ENCODE measurements around the gene RMI2.

Gene RMI2

GRCh38 chr16:11310634-11310977 is 34.7 kb upstream of the RMI2 start:
- no peak for DNase-seq

- DNase-seq: no peak
Observed at GRCh38 chr16:11310997-11311561, 34.2 kb upstream of the RMI2 start.

DNA sequence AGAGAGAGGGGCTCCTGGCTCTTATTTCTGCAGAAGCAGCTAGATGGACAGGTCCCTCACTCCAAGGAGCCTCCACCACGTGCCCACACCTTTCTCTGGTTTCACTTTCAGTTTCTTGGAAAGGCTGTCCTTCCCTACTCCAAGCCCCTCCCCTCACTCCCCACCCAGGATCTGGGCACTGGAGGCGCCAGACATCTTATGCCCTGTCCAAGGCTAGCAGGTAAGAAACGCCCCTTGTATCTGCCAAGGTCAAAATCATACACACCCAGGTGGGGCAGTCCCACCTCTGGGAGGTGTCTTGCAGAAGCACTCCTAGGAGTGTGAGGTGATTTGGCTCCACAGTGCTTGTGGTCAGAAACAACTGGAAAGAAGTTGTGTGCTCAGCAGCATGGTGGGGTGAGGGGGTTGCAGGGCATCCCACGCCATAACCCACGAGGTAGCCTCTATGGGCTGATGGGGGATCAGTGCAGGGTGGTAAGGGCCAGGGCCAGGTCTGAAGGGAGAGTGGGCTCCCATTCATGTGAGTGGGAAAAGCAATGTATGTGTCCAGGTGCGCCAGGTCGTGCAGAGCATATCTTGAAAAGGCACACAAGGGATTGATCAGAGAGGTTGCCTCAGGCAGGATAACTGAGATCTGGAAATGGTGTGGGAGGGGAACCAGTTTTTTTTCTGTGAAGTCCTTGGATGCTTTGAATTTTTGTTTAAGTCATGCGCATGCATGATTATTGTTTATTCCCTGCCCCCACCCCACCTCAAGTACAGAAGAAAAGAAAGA is 32.4 kb upstream of the RMI2 start:
- peak; percentile 77 for DNase-seq

DNA sequence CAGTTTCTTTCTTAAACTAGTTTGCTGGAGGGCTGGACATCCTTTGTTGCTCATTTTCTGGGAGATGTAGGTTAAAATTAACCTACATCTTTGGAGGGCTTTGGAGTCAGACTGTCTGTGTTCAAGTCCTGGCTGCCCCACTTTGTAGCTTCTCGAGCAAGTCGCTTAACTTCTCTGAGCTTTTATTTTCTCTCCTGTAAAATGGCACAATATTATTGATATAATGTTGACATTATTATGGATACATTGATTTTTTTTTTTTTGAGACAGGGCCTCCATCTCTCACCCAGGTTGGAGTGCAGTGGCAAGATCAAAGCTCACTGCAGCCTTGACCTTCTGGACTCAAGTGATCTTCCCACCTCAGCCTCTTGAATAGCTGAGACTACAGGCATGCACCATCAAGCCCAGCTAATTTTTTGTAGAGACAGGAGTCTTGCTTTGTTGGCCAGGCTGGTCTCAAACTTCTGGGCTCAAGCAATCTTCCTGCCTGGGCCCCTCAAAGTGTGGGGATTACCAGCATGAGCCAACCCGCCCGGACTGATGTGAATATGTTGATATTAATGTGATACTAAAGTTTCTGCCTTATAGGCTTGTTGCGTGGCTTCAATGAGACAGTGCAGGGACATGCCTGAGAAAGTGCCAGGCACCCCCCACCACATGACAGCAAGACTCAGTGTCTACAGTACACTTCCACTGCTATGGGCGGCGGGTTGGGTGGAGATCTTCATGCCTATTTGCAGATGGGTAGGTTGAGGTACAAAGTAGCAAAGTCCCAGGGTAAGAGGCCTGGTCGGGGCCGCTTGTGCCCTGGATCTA is 31.6 kb upstream of the RMI2 start:
- no peak for DNase-seq

DNA sequence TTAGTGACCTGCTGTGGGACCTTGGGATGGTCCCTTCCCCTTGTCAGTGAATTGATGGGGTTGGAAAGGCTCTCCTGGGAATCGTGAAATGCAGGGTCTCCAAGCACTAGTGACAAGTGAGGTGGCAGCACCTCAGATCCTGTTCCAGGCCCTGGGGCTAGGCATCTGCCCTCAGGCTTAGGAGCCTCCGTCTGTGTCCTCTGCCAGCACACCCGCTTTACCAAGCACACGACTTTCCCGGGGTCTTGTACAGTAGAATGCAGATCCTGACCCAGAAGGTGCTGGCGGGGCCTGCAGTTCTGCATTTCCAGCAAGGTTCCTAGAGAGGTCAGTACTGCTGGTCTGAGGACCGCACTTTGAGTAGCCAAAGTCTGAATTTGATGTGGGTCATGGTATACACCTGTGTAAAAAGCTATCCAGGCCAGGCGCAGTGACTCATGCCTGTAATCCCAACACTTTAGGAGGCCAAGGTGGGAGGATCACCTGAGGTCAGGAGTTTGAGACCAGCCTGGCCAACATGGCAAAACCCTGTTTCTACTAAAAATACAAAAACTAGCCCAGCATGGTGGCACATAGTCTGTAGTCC is 30.9 kb upstream of the RMI2 start:
- no peak for DNase-seq

GRCh38 chr16:11315510-11315909 is 29.7 kb upstream of the RMI2 start:
- peak; percentile 35 for DNase-seq

DNA sequence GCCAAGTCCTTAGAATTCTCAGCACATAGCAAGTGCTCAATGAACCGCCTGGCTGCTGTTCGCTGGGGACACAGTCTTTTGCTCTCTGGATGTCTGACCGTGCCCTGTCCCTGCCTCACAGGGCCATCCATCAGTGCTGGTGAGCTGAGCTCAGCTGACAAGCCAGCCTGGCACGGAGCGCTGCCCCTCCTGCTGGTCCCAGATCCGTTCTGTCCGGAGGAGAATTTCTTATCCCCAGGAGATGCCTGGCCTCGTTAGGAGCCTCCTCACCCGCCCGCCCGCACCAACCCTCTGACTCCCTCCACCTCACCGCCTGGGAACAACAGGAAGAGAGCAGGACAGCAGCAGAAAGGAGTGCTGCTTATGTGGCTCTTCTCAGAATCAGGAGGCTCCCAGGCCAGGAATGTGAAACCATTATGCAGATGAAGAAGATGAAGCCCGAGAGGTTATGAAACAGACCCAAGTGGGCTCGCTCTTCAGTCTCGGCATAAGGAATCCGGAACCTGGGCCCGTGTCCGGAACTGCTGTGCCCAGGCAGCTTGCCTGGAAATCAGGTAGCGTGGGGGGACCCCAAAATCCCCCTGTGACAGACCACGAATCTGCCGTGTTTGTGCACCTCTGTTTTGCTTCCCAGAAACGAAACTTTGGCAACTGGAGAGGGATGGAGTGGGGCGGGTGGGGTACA is 28.8 kb upstream of the RMI2 start:
- no peak for DNase-seq

- no peak for DNase-seq
Observed at GRCh38 chr16:11318817-11319216, 26.4 kb upstream of the RMI2 start.

GRCh38 chr16:11319529-11320146 is 25.6 kb upstream of the RMI2 start:
- peak; percentile 82 for DNase-seq

GRCh38 chr16:11320170-11320569 is 25.1 kb upstream of the RMI2 start:
- DNase-seq: peak; percentile 73

DNA sequence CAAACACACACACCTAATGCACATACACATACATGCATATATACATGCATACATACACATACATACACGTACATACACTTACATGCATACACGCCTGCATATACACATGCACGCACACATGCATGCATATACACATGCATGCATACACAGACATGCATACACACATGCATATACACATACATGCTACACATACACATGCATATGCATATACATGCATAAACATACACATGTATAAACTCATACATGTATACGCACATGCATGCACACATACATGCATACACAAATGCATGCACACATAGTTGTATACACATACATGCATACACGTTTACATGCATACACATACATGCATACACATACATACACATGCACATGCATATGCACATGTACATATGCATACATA is 23.6 kb upstream of the RMI2 start:
- DNase-seq: no peak

- DNase-seq: no peak
Observed at GRCh38 chr16:11322823-11323222, 22.4 kb upstream of the RMI2 start.

DNA sequence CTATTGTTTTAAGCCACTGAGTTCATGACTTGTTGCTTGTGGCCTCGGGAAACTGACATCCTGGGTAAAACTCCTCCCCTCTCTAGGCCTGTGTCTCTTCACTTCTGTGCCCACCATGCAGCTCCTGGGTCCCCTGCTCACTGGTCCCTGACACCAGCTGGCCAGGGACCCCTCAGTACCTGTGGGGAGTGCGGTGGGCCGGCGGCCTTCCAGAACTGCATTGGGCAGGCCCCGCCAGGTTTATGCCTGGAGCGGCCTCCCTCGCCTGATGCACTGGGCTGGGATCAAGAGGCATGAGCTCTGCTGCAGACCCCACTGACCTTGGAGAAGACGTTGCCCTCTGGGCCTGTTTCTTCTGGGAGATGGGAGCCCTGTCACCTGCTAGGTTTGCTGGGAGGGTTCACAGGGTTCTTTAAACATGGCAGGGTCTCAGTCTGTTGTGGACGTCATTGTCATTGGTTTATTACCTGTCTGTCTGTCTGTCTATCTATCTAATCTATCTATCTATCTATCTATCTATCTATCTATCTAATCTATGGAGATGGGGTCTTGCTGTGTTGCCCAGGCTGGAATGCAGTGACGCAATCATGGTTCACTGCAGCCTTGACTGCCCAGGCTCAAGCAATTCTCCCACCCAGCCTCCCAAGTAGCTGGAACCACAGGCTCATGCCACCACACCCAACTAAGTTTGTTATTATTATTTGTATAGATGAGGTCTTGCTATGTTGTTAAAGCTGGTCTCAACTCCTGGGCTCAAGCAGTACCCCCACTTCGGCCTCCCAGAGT is 21.5 kb upstream of the RMI2 start:
- no peak for DNase-seq

DNA sequence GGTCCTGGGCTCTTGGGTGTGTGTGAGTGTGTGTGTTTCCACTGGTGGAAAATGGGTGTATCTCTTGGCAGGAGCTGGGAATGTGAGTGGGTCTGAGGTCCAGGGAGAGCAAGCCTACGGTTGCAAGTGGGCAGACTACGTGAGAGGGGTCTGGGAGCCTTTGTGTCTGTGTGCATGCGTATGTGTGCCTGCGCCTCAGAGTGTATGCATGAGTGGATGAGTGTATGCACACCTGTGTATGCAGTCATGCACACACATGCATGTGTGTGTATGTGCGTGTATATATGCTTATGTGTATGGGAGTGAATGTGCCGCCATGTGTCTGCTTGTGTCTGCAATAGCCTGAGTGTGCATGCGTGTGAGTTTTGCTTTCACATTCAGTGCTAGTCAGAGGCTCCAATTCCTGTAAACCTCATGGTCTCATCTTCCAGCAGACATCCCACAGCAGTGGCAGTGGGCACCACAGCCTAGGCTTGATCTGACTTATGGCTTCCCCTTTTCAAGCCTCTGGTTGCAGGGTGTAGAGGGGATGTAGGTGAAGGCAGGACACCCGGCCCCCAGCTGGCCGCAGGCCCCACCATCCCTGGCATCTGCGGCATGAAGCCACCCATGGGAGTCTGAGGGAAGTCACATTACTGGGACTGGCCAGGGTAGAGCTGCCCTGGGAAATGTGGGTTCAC is 19.7 kb upstream of the RMI2 start:
- DNase-seq: no peak

- no peak for DNase-seq
Observed at GRCh38 chr16:11326084-11326736, 19.0 kb upstream of the RMI2 start.

GRCh38 chr16:11326737-11327276 is 18.5 kb upstream of the RMI2 start:
- no peak for DNase-seq

- DNase-seq: no peak
Observed at GRCh38 chr16:11327277-11328171, 17.7 kb upstream of the RMI2 start.

- DNase-seq: peak; percentile 44
Observed at GRCh38 chr16:11328172-11329070, 16.8 kb upstream of the RMI2 start.
